Cardiac septum (tissue), 1 donor: ENCODE measurements around the gene SSB. TPM values are rescaled to one million over a fixed set of nuclear protein-coding genes. Genes with fewer than 3 reads are reported as not detected.
"Not testable (repeated sequence)": the region's sequence is repeated elsewhere in the genome, so short reads cannot be mapped to it uniquely, and the experiment has no call there.

Source experiments
- DNase-seq: peaks from one replicate; pipeline ENCODE4 v3.0.0-alpha.2; 2020; ENCODE audit warnings: low spot score
- intact Hi-C: fragments of 100-400 bp; cut with DNase I; formaldehyde crosslinking; loops from one replicate; pipeline ENCODE4 v1.14.0; 2022
- total RNA-seq: library from RNA; stranded (reverse); fragmentation: NEBNext Ultra II Directional; extraction: Animal tissue kit (Norgen Biotek cat#: 25700); gene quantifications from one replicate; pipeline ENCODE4 v1.2.1, GENCODE V29; 2021
- donor health status: DM: no; HTN: no; CAD: no.

The SSB gene
- total RNA-seq, 1 donor from 2014 or later: 61.8 TPM

- no peak for DNase-seq
- intact Hi-C loops: no loop called here
These were observed 20.2 kb upstream of the SSB start for GRCh38 chr2:169778446-169778845.

GRCh38 chr2:169781249-169782013 is 17.2 kb upstream of the SSB start:
- no peak for DNase-seq
- intact Hi-C loops: no loop called here

- DNase-seq: no peak
- intact Hi-C loops: no loop called here
These were observed 16.2 kb upstream of the SSB start for GRCh38 chr2:169782513-169782912.

GRCh38 chr2:169790581-169790980 is 8.1 kb upstream of the SSB start:
- no peak for DNase-seq
- intact Hi-C loops: no loop called here

GRCh38 chr2:169795181-169795580 is 3.5 kb upstream of the SSB start:
- no peak for DNase-seq
- intact Hi-C loops: no loop called here

GRCh38 chr2:169796441-169796840 is 2.2 kb upstream of the SSB start:
- intact Hi-C loops: no loop called here
- DNase-seq: no peak

GRCh38 chr2:169797601-169798000 is 1.1 kb upstream of the SSB start:
- intact Hi-C loops: no loop called here
- DNase-seq: no peak

GRCh38 chr2:169798397-169798717 is 314 bp upstream of the SSB start:
- intact Hi-C loops: loop anchor here (1.0 to 2.0 kb wide), 2 partner anchors 26 to 225 kb away; partner anchors contain the start of genes FASTKD1 and METTL5

GRCh38 chr2:169803480-169803879 is 4.8 kb downstream of the SSB start:
- intact Hi-C loops: no loop called here
- no peak for DNase-seq

More at GRCh38 chr2:169798397-169798717, 314 bp upstream of the SSB start:
- no peak for DNase-seq

GRCh38 chr2:169806586-169806985 is 7.9 kb downstream of the SSB start:
- intact Hi-C loops: no loop called here
- no peak for DNase-seq

GRCh38 chr2:169808221-169808620 is 9.6 kb downstream of the SSB start:
- intact Hi-C loops: no loop called here
- no peak for DNase-seq

- intact Hi-C loops: no loop called here
- DNase-seq: no peak
These were observed 17.2 kb downstream of the SSB start for GRCh38 chr2:169815849-169816248.

GRCh38 chr2:169816961-169817360 is 18.3 kb downstream of the SSB start:
- DNase-seq, intact Hi-C loops: not testable (repeated sequence)

- intact Hi-C loops, DNase-seq: not testable (repeated sequence)
These were observed 18.7 kb downstream of the SSB start for GRCh38 chr2:169817369-169817768.

GRCh38 chr2:169818241-169818640 is 19.6 kb downstream of the SSB start:
- intact Hi-C loops: no loop called here
- DNase-seq: no peak

- intact Hi-C loops: no loop called here
- DNase-seq: no peak
These were observed 20.4 kb downstream of the SSB start for GRCh38 chr2:169819106-169819505.

GRCh38 chr2:169820101-169820500 is 21.4 kb downstream of the SSB start:
- intact Hi-C loops, DNase-seq: not testable (repeated sequence)

- intact Hi-C loops: no loop called here
- no peak for DNase-seq
These were observed 23.4 kb downstream of the SSB start for GRCh38 chr2:169822036-169822435.

GRCh38 chr2:169822785-169823392 is 24.2 kb downstream of the SSB start:
- intact Hi-C loops: no loop called here
- no peak for DNase-seq

GRCh38 chr2:169823996-169824372 is 25.3 kb downstream of the SSB start:
- no peak for DNase-seq
- intact Hi-C loops: loop anchor here (2.0 kb wide), 3 partner anchors 25 to 105 kb away; partner anchors contain the start of gene SSB
